Measurements from ENCODE around the gene RAB11FIP5.

RAB11FIP5 gene

GRCh38 chr2:73088703-73089102 is 24.0 kb downstream of the RAB11FIP5 start:
- ATAC-seq = no peak
- TF ChIP-seq GLIS3 (CRISPR knock-in tag; IDR thresholded peaks at IDR 0.05) (no peak), ARNTL (CRISPR knock-in tag; IDR thresholded peaks at IDR 0.05; ENCODE audit: borderline replicate concordance, low read depth) (no peak), PPARA (CRISPR knock-in tag; IDR thresholded peaks at IDR 0.05; ENCODE audit: borderline replicate concordance) (no peak), ESRRG (CRISPR knock-in tag; IDR thresholded peaks at IDR 0.05) (no peak), TCF4 (CRISPR knock-in tag; IDR thresholded peaks at IDR 0.05; ENCODE audit: borderline replicate concordance) (no peak), BACH2 (CRISPR knock-in tag; IDR thresholded peaks at IDR 0.05; ENCODE audit: borderline replicate concordance) (no peak), TOX (CRISPR knock-in tag; IDR thresholded peaks at IDR 0.05; ENCODE audit: borderline replicate concordance) (no peak), ZFP30 (CRISPR knock-in tag; IDR thresholded peaks at IDR 0.05) (no peak), ZC3H10 (CRISPR knock-in tag; IDR thresholded peaks at IDR 0.05) (no peak), ZNF565 (CRISPR knock-in tag; conservative IDR thresholded peaks at IDR 0.05; ENCODE audit: low read depth) (no peak)
- TF ChIP-seq, protein P1, sequence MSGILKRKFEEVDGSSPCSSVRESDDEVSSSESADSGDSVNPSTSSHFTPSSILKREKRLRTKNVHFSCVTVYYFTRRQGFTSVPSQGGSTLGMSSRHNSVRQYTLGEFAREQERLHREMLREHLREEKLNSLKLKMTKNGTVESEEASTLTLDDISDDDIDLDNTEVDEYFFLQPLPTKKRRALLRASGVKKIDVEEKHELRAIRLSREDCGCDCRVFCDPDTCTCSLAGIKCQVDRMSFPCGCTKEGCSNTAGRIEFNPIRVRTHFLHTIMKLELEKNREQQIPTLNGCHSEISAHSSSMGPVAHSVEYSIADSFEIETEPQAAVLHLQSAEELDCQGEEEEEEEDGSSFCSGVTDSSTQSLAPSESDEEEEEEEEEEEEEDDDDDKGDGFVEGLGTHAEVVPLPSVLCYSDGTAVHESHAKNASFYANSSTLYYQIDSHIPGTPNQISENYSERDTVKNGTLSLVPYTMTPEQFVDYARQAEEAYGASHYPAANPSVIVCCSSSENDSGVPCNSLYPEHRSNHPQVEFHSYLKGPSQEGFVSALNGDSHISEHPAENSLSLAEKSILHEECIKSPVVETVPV (CRISPR knock-in tag; IDR thresholded peaks at IDR 0.05) = no peak
- TF ChIP-seq, protein P2, sequence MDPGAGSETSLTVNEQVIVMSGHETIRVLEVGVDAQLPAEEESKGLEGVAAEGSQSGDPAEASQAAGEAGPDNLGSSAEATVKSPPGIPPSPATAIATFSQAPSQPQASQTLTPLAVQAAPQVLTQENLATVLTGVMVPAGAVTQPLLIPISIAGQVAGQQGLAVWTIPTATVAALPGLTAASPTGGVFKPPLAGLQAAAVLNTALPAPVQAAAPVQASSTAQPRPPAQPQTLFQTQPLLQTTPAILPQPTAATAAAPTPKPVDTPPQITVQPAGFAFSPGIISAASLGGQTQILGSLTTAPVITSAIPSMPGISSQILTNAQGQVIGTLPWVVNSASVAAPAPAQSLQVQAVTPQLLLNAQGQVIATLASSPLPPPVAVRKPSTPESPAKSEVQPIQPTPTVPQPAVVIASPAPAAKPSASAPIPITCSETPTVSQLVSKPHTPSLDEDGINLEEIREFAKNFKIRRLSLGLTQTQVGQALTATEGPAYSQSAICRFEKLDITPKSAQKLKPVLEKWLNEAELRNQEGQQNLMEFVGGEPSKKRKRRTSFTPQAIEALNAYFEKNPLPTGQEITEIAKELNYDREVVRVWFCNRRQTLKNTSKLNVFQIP (CRISPR knock-in tag; IDR thresholded peaks at IDR 0.05; ENCODE audit: borderline replicate concordance, low read depth) = no peak

DNA sequence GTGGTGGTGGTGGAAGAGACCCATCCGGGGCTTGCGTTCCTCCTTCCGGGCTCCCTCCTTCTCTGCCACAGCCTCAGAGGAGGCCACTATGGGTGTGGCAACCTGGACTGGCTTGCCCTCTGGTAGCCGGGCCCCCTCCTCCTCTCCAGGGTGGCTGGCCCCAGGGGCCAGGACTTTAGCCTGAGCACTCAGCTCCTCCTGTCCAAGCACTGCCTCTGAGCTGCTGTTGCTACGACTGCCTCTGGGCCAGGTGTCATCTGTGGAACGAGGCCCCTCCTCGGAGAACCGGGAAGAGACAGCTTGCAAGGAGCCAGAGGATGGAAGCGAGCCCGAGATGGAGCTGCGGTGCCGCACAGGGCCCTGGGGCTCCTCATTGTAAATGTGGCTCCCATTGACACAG is 24.5 kb downstream of the RAB11FIP5 start:
- no peak for TF ChIP-seq ZNF565 (CRISPR knock-in tag; conservative IDR thresholded peaks at IDR 0.05; ENCODE audit: low read depth)
- TF ChIP-seq TSHZ2 (CRISPR knock-in tag; IDR thresholded peaks at IDR 0.05) = no peak
- no peak for TF ChIP-seq TCF4 (CRISPR knock-in tag; IDR thresholded peaks at IDR 0.05; ENCODE audit: borderline replicate concordance)
- TF ChIP-seq PATZ1 (CRISPR knock-in tag; IDR thresholded peaks at IDR 0.05; ENCODE audit: borderline replicate concordance) = no peak
- TF ChIP-seq ZC3H10 (CRISPR knock-in tag; IDR thresholded peaks at IDR 0.05) = no peak
- no peak for TF ChIP-seq OSR1 (CRISPR knock-in tag; IDR thresholded peaks at IDR 0.05)
- no peak for TF ChIP-seq ZFP30 (CRISPR knock-in tag; IDR thresholded peaks at IDR 0.05)
- no peak for TF ChIP-seq RARB (CRISPR knock-in tag; IDR thresholded peaks at IDR 0.05)
- TF ChIP-seq ZFP3 (CRISPR knock-in tag; IDR thresholded peaks at IDR 0.05) = no peak
- TF ChIP-seq CSDC2 (CRISPR knock-in tag; IDR thresholded peaks at IDR 0.05) = no peak
- TF ChIP-seq PPARA (CRISPR knock-in tag; IDR thresholded peaks at IDR 0.05; ENCODE audit: borderline replicate concordance) = no peak
- TF ChIP-seq, protein P2 (CRISPR knock-in tag; IDR thresholded peaks at IDR 0.05; ENCODE audit: borderline replicate concordance, low read depth) = no peak
- no peak for TF ChIP-seq TOX (CRISPR knock-in tag; IDR thresholded peaks at IDR 0.05; ENCODE audit: borderline replicate concordance)
- TF ChIP-seq, protein P1 (CRISPR knock-in tag; IDR thresholded peaks at IDR 0.05) = no peak
- ATAC-seq = no peak
